Epithelial cell of alveolus of lung (primary cell): ENCODE data around the gene PCDHGA5. TPM values are rescaled to one million over a fixed set of nuclear protein-coding genes. Genes with fewer than 3 reads are reported as not detected.

Experiments used
- total RNA-seq: library from RNA; depleted of rRNA; stranded (reverse); fragments of >200 nt; gene quantifications from 2 replicates; pipeline ENCODE4 v1.2.1, GENCODE V29; 2015

PCDHGA5 gene
- total RNA-seq, 1 donor from 2014 or later, result 0.13 TPM

DNA sequence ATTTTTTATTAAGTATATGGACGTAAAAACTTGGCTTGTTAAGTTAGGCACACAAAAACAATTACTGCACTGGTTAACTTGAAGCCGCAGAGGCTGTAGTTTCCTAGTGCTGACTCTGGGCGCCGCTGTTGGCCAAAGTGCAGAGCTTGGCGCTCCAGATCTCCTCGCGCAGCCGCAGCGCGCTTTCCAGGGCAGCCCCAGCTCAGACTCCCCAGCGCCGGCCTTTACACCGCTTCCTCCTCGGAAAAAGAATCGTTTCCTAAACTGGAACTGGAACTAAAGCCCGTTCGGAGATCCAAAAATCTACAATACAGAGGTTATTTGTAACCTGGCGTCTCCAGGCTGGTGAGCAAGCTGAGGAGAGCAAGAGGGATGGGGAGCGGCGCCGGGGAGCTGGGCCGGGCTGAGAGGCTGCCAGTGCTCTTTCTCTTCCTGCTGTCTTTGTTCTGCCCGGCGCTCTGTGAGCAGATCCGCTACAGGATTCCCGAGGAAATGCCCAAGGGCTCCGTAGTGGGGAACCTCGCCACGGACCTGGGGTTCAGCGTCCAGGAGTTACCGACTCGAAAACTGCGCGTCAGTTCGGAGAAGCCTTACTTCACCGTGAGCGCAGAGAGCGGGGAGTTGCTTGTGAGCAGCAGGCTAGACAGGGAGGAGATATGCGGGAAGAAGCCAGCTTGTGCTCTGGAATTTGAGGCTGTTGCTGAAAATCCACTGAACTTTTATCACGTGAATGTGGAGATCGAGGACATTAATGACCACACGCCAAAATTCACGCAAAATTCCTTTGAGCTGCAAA, 34.0 kb downstream of the PCDHGA5 start, which contains the start of gene PCDHGB5:
TSS of gene PCDHGB5 (plus strand) at position 192 of the 796 bp plus-strand sequence. CDS start at position 373, 181 bp downstream.

GRCh38 chr5:141402553-141403243, 38.7 kb downstream of the PCDHGA5 start, which contains the start of gene PCDHGA9:
PCDHGA9 (plus strand) TSS chr5:141402778; CDS start chr5:141402953, 175 bp downstream.

DNA sequence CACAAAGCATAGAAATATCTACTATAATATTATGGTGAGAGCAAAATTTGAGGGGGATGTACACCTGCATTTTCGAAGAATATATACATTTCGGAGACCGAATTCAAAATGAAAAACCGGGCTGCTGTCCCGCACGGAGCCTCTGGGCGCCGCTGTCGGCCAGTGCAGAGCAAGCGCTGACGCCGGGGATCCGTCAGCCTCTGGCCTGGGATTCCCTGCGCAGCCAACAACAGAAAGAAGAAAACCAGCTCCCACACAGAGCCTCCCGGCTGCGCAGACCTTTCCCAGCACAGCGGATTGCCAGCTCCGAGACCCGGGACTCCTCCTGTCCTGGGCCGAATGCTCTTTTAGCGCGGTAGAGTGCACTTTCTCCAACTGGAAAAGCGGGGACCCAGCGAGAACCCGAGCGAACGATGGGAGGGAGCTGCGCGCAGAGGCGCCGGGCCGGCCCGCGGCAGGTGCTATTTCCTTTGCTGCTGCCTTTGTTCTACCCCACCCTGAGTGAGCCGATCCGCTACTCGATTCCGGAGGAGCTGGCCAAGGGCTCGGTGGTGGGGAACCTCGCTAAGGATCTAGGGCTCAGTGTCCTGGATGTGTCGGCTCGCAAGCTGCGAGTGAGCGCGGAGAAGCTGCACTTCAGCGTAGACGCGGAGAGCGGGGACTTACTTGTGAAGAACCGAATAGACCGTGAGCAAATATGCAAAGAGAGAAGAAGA, 44.0 kb downstream of the PCDHGA5 start, which contains the start of gene PCDHGB6:
TSS of gene PCDHGB6 (plus strand) at position 232 of the 716 bp plus-strand sequence. CDS start at position 414, 182 bp downstream.

DNA sequence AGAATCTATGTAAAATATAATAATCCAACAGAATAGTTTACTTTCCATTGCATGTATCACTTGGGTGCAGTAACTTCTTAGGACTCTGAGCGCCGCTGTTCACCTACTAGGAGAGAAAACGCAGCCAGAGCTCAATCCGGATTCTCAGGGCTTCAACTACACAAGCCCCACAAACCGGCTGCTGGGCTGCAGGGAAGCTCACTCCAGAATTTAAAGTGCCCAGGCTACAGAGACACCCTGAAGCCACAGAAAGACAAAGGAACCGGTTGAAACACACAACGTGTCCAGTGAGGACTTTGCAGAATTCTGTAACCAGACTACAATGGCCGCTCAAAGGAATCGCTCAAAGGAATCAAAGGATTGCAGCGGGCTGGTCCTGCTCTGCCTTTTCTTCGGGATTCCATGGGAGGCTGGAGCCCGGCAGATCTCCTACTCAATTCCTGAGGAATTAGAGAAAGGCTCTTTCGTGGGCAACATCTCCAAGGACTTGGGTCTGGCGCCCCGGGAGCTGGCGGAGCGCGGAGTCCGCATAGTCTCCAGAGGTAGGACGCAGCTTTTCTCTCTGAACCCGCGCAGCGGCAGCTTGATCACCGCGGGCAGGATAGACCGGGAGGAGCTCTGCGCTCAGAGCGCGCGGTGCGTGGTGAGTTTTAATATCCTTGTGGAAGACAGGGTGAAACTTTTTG, 49.0 kb downstream of the PCDHGA5 start, which contains the start of gene PCDHGA10:
TSS of gene PCDHGA10 (plus strand) at position 134 of the 686 bp plus-strand sequence. CDS start at position 323, 189 bp downstream.

Other genes starting within 250 kb of the PCDHGA5 start
- gene PCDHB4, start 242.3 kb upstream of the PCDHGA5 start, total RNA-seq, result under 0.01 TPM in 1 of 2 replicates, not detected in the other
- 0.39 and 1.3 TPM in 2 replicates for gene PCDHB5, start 229.0 kb upstream of the PCDHGA5 start, total RNA-seq
- 0.64 TPM in 1 of 2 replicates, not detected in the other for gene PCDHB6, start 214.1 kb upstream of the PCDHGA5 start, total RNA-seq
- under 0.01 and 1.9 TPM in 2 replicates for gene PCDHB7, start 191.5 kb upstream of the PCDHGA5 start, total RNA-seq
- not detected in 2 replicates for gene PCDHB8, start 186.4 kb upstream of the PCDHGA5 start, total RNA-seq
- gene PCDHB16, start 181.8 kb upstream of the PCDHGA5 start, total RNA-seq, result 0.08 and 0.13 TPM in 2 replicates
- 0.08 TPM in 1 of 2 replicates, not detected in the other for gene PCDHB9, start 177.0 kb upstream of the PCDHGA5 start, total RNA-seq
- 0.13 and 0.24 TPM in 2 replicates for gene PCDHB10, start 171.8 kb upstream of the PCDHGA5 start, total RNA-seq
- 0.13 and 1.7 TPM in 2 replicates for gene PCDHB11, start 164.5 kb upstream of the PCDHGA5 start, total RNA-seq
- 0.08 TPM in 1 of 2 replicates, not detected in the other for gene PCDHB12, start 155.4 kb upstream of the PCDHGA5 start, total RNA-seq
- 0.26 and 1.0 TPM in 2 replicates for gene PCDHB13, start 150.2 kb upstream of the PCDHGA5 start, total RNA-seq
- gene PCDHB14, start 140.8 kb upstream of the PCDHGA5 start, total RNA-seq, result 1.4 TPM in 1 of 2 replicates, not detected in the other
- under 0.01 and 0.48 TPM in 2 replicates for gene PCDHB15, start 118.8 kb upstream of the PCDHGA5 start, total RNA-seq
- gene SLC25A2, start 60.1 kb upstream of the PCDHGA5 start, total RNA-seq, result not detected in 2 replicates
- 45.3 and 69.6 TPM in 2 replicates for gene TAF7, start 43.4 kb upstream of the PCDHGA5 start, total RNA-seq
- gene PCDHGA1, start 33.6 kb upstream of the PCDHGA5 start, total RNA-seq, result 0.13 and 0.64 TPM in 2 replicates
- gene PCDHGA2, start 25.4 kb upstream of the PCDHGA5 start, total RNA-seq, result 0.39 and 3.8 TPM in 2 replicates
- 0.65 and 0.72 TPM in 2 replicates for gene PCDHGA3, start 20.3 kb upstream of the PCDHGA5 start, total RNA-seq
- 0.39 and 2.2 TPM in 2 replicates for gene PCDHGB1, start 14.1 kb upstream of the PCDHGA5 start, total RNA-seq
- 0.78 and 6.0 TPM in 2 replicates for gene PCDHGA4, start 9.1 kb upstream of the PCDHGA5 start, total RNA-seq
- gene PCDHGB2, start 4.2 kb upstream of the PCDHGA5 start, total RNA-seq, result 0.39 and 3.0 TPM in 2 replicates
- gene PCDHGB3, start 6.1 kb downstream of the PCDHGA5 start, total RNA-seq, result 0.39 and 6.1 TPM in 2 replicates
- gene PCDHGA6, start 9.7 kb downstream of the PCDHGA5 start, total RNA-seq, result 1.0 and 3.0 TPM in 2 replicates
- gene PCDHGA7, start 18.6 kb downstream of the PCDHGA5 start, total RNA-seq, result 0.65 and 4.0 TPM in 2 replicates
- gene PCDHGB4, start 23.5 kb downstream of the PCDHGA5 start, total RNA-seq, result 3.7 and 9.3 TPM in 2 replicates
- 0.65 and 1.2 TPM in 2 replicates for gene PCDHGA8, start 28.5 kb downstream of the PCDHGA5 start, total RNA-seq
- gene PCDHGB5, start 33.8 kb downstream of the PCDHGA5 start, total RNA-seq, result 7.6 and 13.0 TPM in 2 replicates
- gene PCDHGA9, start 38.6 kb downstream of the PCDHGA5 start, total RNA-seq, result 1.4 and 7.8 TPM in 2 replicates
- 1.2 and 5.7 TPM in 2 replicates for gene PCDHGB6, start 43.9 kb downstream of the PCDHGA5 start, total RNA-seq
- gene PCDHGA10, start 48.8 kb downstream of the PCDHGA5 start, total RNA-seq, result 3.4 and 11.8 TPM in 2 replicates
- 7.2 and 23.6 TPM in 2 replicates for gene PCDHGB7, start 53.5 kb downstream of the PCDHGA5 start, total RNA-seq
- 5.9 and 13.7 TPM in 2 replicates for gene PCDHGA11, start 56.9 kb downstream of the PCDHGA5 start, total RNA-seq
- 10.2 and 17.4 TPM in 2 replicates for gene PCDHGA12, start 66.3 kb downstream of the PCDHGA5 start, total RNA-seq
- 51.5 and 161 TPM in 2 replicates for gene PCDHGC3, start 111.8 kb downstream of the PCDHGA5 start, total RNA-seq
- 0.13 and 3.1 TPM in 2 replicates for gene PCDHGC4, start 120.9 kb downstream of the PCDHGA5 start, total RNA-seq
- 0.78 and 1.1 TPM in 2 replicates for gene PCDHGC5, start 124.9 kb downstream of the PCDHGA5 start, total RNA-seq